GM21619 (cell line): ENCODE data around the gene TP63.
"Not testable (repeated sequence)": the region's sequence is repeated elsewhere in the genome, so short reads cannot be mapped to it uniquely, and the experiment has no call there.

Experiments used
- ATAC-seq: cut with Tn5 transposase; IDR thresholded peaks from one replicate; pipeline ENCODE4 v1.9.1; 2021; ENCODE audit not compliant: unreplicated experiment

TP63 gene

GRCh38 chr3:189631373-189631408 lies at the start of gene TP63:
TSS of gene TP63 (plus strand) at chr3:189631389. CDS start at chr3:189631516, 127 bp downstream.
- no peak for ATAC-seq

- ATAC-seq: no peak
Measured at GRCh38 chr3:189582179-189582578, 49.0 kb upstream of the TP63 start.

GRCh38 chr3:189584645-189585044 lies 46.5 kb upstream of the TP63 start:
- ATAC-seq: no peak

GRCh38 chr3:189586941-189587663 lies 44.1 kb upstream of the TP63 start:
- ATAC-seq: peak; percentile 82

GRCh38 chr3:189587664-189588040 lies 43.5 kb upstream of the TP63 start:
- no peak for ATAC-seq

- no peak for ATAC-seq
Measured at GRCh38 chr3:189588070-189588469, 43.1 kb upstream of the TP63 start.

GRCh38 chr3:189588475-189589178 lies 42.6 kb upstream of the TP63 start:
- ATAC-seq: no peak

- no peak for ATAC-seq
Measured at GRCh38 chr3:189589179-189589569, 42.0 kb upstream of the TP63 start.

- ATAC-seq: no peak
Measured at GRCh38 chr3:189590223-189590622, 41.0 kb upstream of the TP63 start.

- no peak for ATAC-seq
Measured at GRCh38 chr3:189593581-189593980, 37.6 kb upstream of the TP63 start.

- ATAC-seq: not testable (repeated sequence)
Measured at GRCh38 chr3:189596078-189596979, 34.9 kb upstream of the TP63 start.

- no peak for ATAC-seq
Measured at GRCh38 chr3:189597918-189598317, 33.3 kb upstream of the TP63 start.

GRCh38 chr3:189598530-189599225 lies 32.5 kb upstream of the TP63 start:
- no peak for ATAC-seq

GRCh38 chr3:189602471-189602870 lies 28.7 kb upstream of the TP63 start:
- no peak for ATAC-seq

- ATAC-seq: no peak
Measured at GRCh38 chr3:189605717-189606116, 25.5 kb upstream of the TP63 start.

- ATAC-seq: no peak
Measured at GRCh38 chr3:189606774-189607173, 24.4 kb upstream of the TP63 start.

GRCh38 chr3:189612641-189613040 lies 18.5 kb upstream of the TP63 start:
- ATAC-seq: not testable (repeated sequence)

- no peak for ATAC-seq
Measured at GRCh38 chr3:189613122-189613521, 18.1 kb upstream of the TP63 start.

- no peak for ATAC-seq
Measured at GRCh38 chr3:189621948-189622603, 9.1 kb upstream of the TP63 start.

- no peak for ATAC-seq
Measured at GRCh38 chr3:189622629-189623028, 8.6 kb upstream of the TP63 start.

- ATAC-seq: no peak
Measured at GRCh38 chr3:189624130-189624529, 7.1 kb upstream of the TP63 start.
